Esophagus muscularis mucosa (tissue), 4 donors: Measurements from ENCODE around the gene OTOG. TPM values are rescaled to one million over a fixed set of nuclear protein-coding genes. Genes with fewer than 3 reads are reported as not detected.

Experiments used
- DNase-seq: peaks from one replicate; pipeline ENCODE4 v3.0.0-alpha.2; 2017; ENCODE audit errors: extremely low spot score
- H3K27ac ChIP-seq, 4 donors: fragments of 200-600 bp; sonication (generic); replicated peaks in 1 of 4; 1 replicate in 3 of 4; 2 replicates in 1 of 4; pipeline ENCODE4 v1.5.1; 2016 to 2019; ENCODE audit warnings: mild to moderate bottlenecking in 1 of 4
- H3K27me3 ChIP-seq, 4 donors: fragments of 200-600 bp; sonication (generic); one replicate each; pipeline versions ENCODE4 v1.5.1 to v1.6.0; 2016 to 2019
- H3K36me3 ChIP-seq, 4 donors: fragments of 200-600 bp; sonication (generic); one replicate each; pipeline ENCODE4 v1.5.1; 2016 to 2019
- H3K4me1 ChIP-seq, 4 donors: fragments of 200-600 bp; sonication (generic); one replicate each; pipeline ENCODE4 v1.5.1; 2016 to 2019
- H3K4me3 ChIP-seq, 4 donors: fragments of 200-600 bp; sonication (generic); 1 replicate in 2 of 4; 2 replicates in 2 of 4; pipeline ENCODE4 v1.5.1; 2016 to 2019; ENCODE audit warnings: mild to moderate bottlenecking in 4 of 4, moderate library complexity in 1 of 4
- H3K9me3 ChIP-seq, 4 donors: fragments of 200-600 bp; sonication (generic); 1 replicate in 3 of 4; 2 replicates in 1 of 4; pipeline ENCODE4 v1.5.1; 2016 to 2019
- EP300 ChIP-seq: sonication (generic); formaldehyde crosslinking; IDR thresholded peaks from one replicate; pipeline ENCODE4 v1.6.1; 2017; ENCODE audit warnings: antibody characterized with exemption
- POLR2A ChIP-seq: fragments of 450-650 bp; IDR thresholded peaks from one replicate; pipeline ENCODE4 v1.6.1; 2017; ENCODE audit warnings: antibody characterized with exemption, moderate library complexity, mild to moderate bottlenecking, low read depth
- POLR2AphosphoS5 ChIP-seq, 2 donors: sonication (generic); formaldehyde crosslinking; IDR thresholded peaks; one replicate each; pipeline ENCODE4 v1.6.1; 2017; ENCODE audit warnings: antibody characterized with exemption in 2 of 2
- WGBS: methylation state at CpG from one replicate; pipeline ENCODE4 v1.1.5; 2018; 5-methylcytosine and 5-hydroxymethylcytosine counted together
- intact Hi-C: fragments of 100-400 bp; cut with DNase I; formaldehyde crosslinking; loops from one replicate; pipeline ENCODE4 v1.15.1; 2023
- total RNA-seq, 4 donors: library from RNA; depleted of rRNA; stranded (reverse); fragments of >200 nt; gene quantifications; one replicate each; pipeline versions ENCODE4 v1.1.0 to v1.2.1, GENCODE V29; 2016
- TF ChIP-seq, protein P1 (sequence below), 3 experiments: fragments of 200-600 bp in 2 of 3; fragments of 450-650 bp in 1 of 3; sonication (generic) in 2 of 3; IDR thresholded peaks; one replicate each; pipeline ENCODE4 v1.5.1; 2017 to 2019; ENCODE audit warnings: antibody characterized with exemption in 3 of 3, mild to moderate bottlenecking in 2 of 3, moderate library complexity in 1 of 3

OTOG gene
- total RNA-seq, 4 donors from 2014 or later: not detected

GRCh38 chr11:17596310-17596669 is 49.2 kb downstream of the OTOG start:
- TF ChIP-seq POLR2AphosphoS5 (IDR thresholded peaks at IDR 0.05): no peak
- TF ChIP-seq, protein P1, sequence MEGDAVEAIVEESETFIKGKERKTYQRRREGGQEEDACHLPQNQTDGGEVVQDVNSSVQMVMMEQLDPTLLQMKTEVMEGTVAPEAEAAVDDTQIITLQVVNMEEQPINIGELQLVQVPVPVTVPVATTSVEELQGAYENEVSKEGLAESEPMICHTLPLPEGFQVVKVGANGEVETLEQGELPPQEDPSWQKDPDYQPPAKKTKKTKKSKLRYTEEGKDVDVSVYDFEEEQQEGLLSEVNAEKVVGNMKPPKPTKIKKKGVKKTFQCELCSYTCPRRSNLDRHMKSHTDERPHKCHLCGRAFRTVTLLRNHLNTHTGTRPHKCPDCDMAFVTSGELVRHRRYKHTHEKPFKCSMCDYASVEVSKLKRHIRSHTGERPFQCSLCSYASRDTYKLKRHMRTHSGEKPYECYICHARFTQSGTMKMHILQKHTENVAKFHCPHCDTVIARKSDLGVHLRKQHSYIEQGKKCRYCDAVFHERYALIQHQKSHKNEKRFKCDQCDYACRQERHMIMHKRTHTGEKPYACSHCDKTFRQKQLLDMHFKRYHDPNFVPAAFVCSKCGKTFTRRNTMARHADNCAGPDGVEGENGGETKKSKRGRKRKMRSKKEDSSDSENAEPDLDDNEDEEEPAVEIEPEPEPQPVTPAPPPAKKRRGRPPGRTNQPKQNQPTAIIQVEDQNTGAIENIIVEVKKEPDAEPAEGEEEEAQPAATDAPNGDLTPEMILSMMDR (IDR thresholded peaks at IDR 0.05): no peak
- no peak for TF ChIP-seq POLR2A
- no peak for TF ChIP-seq EP300

DNA sequence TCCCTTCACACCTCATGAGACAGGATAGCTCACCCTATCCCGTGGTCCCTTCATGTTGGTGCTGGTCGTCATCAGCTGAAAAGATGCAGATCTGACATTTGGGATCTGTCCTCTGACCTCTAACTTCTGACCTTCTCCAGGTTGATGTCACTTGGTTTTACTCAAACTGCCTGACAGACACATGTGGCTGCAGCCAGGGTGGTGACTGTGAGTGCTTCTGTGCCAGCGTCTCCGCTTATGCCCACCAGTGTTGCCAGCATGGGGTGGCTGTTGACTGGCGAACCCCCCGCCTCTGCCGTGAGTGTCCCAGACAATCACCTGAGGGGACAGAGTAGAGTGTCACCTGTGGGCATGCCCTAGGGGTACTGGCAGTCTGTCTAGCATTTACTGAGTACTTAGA is 49.7 kb downstream of the OTOG start:
- Histone ChIP-seq H3K4me3 (no peak overlapping the region), H3K9me3 (no peaks in the 10 kb centered on the region), H3K27ac (no peak overlapping the region), H3K27me3 (peaks cover 0 to 25% (median 0%) of the 10 kb centered on the region in 4 donors), H3K4me1 (no peaks in the 10 kb centered on the region), H3K36me3 (no peaks in the 10 kb centered on the region)
- TF ChIP-seq EP300 (no peak), POLR2AphosphoS5 (IDR thresholded peaks at IDR 0.05) (no peak), POLR2A (no peak)
- TF ChIP-seq, protein P1 (IDR thresholded peaks at IDR 0.05): no peak
- no peak for DNase-seq
- intact Hi-C loops: loop anchor here (5.0 kb wide), 1 partner anchor 381 kb away; no protein-coding TSS in a partner anchor
- WGBS: 63% methylated on average over 3 of the region's 7 CpGs

More at GRCh38 chr11:17596310-17596669, 49.2 kb downstream of the OTOG start:
- Histone ChIP-seq H3K27ac (no peak overlapping the region), H3K36me3 (no peaks in the 10 kb centered on the region), H3K4me3 (no peak overlapping the region), H3K27me3 (peaks cover 0 to 24% (median 0%) of the 10 kb centered on the region in 4 donors), H3K9me3 (no peaks in the 10 kb centered on the region), H3K4me1 (no peaks in the 10 kb centered on the region)
- 100% methylated on average over 1 of the region's 1 CpG for WGBS
- DNase-seq: no peak
- intact Hi-C loops: loop anchor here (5.0 kb wide), 1 partner anchor 381 kb away; no protein-coding TSS in a partner anchor

GRCh38 chr11:17597770-17598169 is 50.7 kb downstream of the OTOG start:
- intact Hi-C loops: loop anchor here (5.0 kb wide), 1 partner anchor 380 kb away; no protein-coding TSS in a partner anchor
- no peaks in the 10 kb centered on the region for H3K36me3 ChIP-seq
- TF ChIP-seq POLR2A: no peak
- H3K27ac ChIP-seq: no peak overlapping the region
- H3K4me3 ChIP-seq: no peak overlapping the region
- H3K9me3 ChIP-seq: no peaks in the 10 kb centered on the region
- H3K27me3 ChIP-seq: peaks cover 0 to 29% (median 0%) of the 10 kb centered on the region in 4 donors
- 62% methylated on average over 5 of the region's 5 CpGs for WGBS
- no peaks in the 10 kb centered on the region for H3K4me1 ChIP-seq
- no peak for DNase-seq

GRCh38 chr11:17598700-17599459 is 51.8 kb downstream of the OTOG start:
- DNase-seq: peak; percentile 92
- intact Hi-C loops: loop anchor here (5.0 kb wide), 1 partner anchor 378 kb away; no protein-coding TSS in a partner anchor
- Histone ChIP-seq H3K9me3 (no peaks in the 10 kb centered on the region), H3K27ac (no peak overlapping the region), H3K27me3 (peaks cover 0 to 25% (median 0%) of the 10 kb centered on the region in 4 donors), H3K36me3 (no peaks in the 10 kb centered on the region), H3K4me3 (no peak overlapping the region), H3K4me1 (no peaks in the 10 kb centered on the region)
- TF ChIP-seq, protein P1 (IDR thresholded peaks at IDR 0.05): peak; percentile 79 to 97 (median 82)
- TF ChIP-seq POLR2A: no peak
- 36% methylated on average over 12 of the region's 17 CpGs for WGBS

DNA sequence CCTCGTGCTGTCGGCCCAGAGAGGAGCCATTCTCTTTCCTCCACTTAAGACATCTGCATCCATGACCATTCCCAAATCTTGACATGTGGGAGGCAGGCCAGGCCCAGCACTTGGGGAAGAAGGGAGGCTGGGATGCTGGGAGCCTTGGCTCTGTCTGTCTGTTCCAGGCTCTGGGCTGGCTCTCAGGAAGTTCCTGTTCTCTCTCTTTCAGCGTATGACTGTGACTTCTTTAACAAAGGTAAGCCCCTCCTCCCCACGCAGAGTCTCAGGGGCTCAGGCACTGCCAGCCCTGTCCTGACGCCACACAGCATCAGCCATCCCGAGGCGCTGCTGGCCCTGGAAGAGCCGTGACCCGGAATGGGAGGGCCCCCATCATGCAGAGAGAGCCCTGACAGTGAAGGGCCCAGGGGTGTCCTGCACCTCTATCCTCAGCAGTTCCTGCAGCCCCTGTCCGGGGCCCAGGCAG is 52.4 kb downstream of the OTOG start:
- Histone ChIP-seq H3K27me3 (peaks cover 0 to 25% (median 0%) of the 10 kb centered on the region in 4 donors), H3K4me1 (no peaks in the 10 kb centered on the region), H3K36me3 (no peaks in the 10 kb centered on the region), H3K27ac (no peak overlapping the region), H3K9me3 (no peaks in the 10 kb centered on the region), H3K4me3 (no peak overlapping the region)
- intact Hi-C loops: loop anchor here (5.0 kb wide), 1 partner anchor 378 kb away; no protein-coding TSS in a partner anchor
- peak; percentile 87 for DNase-seq
- TF ChIP-seq, protein P1 (IDR thresholded peaks at IDR 0.05): no peak
- TF ChIP-seq POLR2AphosphoS5 (IDR thresholded peaks at IDR 0.05) (no peak), POLR2A (no peak), EP300 (no peak)
- WGBS: 59% methylated on average over 10 of the region's 10 CpGs
